ENCODE data around the gene PSTPIP1. TPM values are rescaled to one million over a fixed set of nuclear protein-coding genes. Genes with fewer than 3 reads are reported as not detected.

PSTPIP1 gene
- total RNA-seq, 2 experiments from 2014 or later, result 1.5 to 27.4 TPM

DNA sequence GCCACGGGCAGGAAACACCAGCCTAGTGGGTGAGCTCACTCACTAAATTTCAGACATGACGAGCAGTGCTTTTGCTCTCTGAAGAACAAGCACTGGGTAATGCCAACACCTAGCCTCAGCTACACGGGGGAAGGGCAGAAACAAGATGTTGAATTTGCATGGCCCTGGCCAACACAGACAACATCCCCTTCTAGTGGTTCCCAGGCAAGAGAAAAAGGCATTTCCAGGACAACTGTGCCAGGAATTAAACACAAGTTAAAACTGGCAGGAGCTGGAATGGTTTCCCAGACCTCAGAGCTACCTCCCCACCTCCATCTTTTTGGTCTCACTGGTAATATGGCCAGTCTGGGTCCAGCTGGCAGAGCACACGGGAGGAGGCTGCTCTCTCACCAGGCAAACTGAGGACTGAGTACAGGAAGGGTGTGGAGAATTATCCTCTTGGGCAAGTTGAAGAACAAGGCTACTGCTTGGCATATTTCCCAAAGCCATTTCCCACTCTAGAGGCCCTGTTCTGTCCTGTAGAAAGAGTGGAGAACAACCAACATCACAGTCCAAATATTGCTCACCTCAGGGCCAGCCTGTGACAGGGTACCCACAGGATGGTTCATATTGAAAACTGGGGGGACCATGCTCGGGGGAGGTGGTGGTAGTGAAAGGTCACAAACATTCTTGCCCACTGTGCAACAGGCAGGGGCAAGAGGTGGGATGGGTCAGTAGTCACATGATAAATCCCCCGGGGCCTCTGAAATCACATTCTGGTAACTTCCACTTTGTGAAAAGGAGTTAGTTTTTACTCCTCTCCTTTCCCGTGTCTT is 49.5 kb downstream of the PSTPIP1 start:
- H3K9me3 ChIP-seq (ENCODE audit: low read length), result no peaks in the 10 kb centered on the region
- no peaks in the 10 kb centered on the region for H3K79me2 ChIP-seq (ENCODE audit: insufficient read depth, low read depth, low read length)
- intact Hi-C loops (cut with micrococcal nuclease; ENCODE audit: unreplicated experiment), result no loop called here
- ChIA-PET POLR2A (interaction anchor here (1.3 kb wide), 1 partner anchor 10 kb away, joined by 3 read pairs; no protein-coding TSS in a partner anchor), CTCF (ENCODE audit: unreplicated experiment) (no interaction called here)
- H2AFZ ChIP-seq (ENCODE audit: low read length), result no peak overlapping the region
- no peaks in the 10 kb centered on the region for H3K9me2 ChIP-seq (ENCODE audit: insufficient read depth, low read length)
- no peak overlapping the region for H3K4me2 ChIP-seq (ENCODE audit: low read length)
- no peak overlapping the region for H3K27ac ChIP-seq (ENCODE audit: low read depth, low read length, poor library complexity, severe bottlenecking)
- no peaks in the 10 kb centered on the region for H3K4me1 ChIP-seq (ENCODE audit: insufficient read depth, low read length, poor library complexity, severe bottlenecking)
- DNase-seq (ENCODE audit: low spot score), result no peak
- BruUV-seq (replicated peaks), result no TSS peak
- H3K36me3 ChIP-seq (ENCODE audit: insufficient read depth, low read length), result peaks cover 10% of the 10 kb centered on the region
- no peaks in the 10 kb centered on the region for H4K20me1 ChIP-seq (ENCODE audit: insufficient read depth, low read length)
- no peak overlapping the region for H3K4me3 ChIP-seq (ENCODE audit: low read depth, low read length, poor library complexity, severe bottlenecking)
- no peak for TF ChIP-seq CTCF (conservative IDR thresholded peaks at IDR 0.05; ENCODE audit: low read length)
- no peak for TF ChIP-seq EZH2phosphoT487 (IDR thresholded peaks at IDR 0.05; ENCODE audit: borderline replicate concordance, low read depth, low read length)

DNA sequence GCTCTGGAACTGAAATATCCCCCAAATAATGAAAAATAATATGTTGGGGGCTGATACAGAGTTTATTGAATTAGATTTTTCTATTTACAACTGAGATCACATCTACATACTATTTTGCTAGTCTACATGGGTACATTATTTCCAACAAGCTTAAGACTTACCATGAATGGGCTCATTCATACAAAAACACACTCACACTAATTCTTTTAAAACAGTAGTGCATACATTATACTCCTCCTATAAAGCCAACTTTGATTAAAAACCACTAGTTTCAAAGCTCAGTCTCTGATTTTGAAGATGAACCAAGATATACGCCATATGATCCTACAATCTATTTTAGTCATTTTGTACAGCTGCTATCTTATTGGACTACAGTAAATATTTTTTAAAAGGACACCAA is 51.1 kb downstream of the PSTPIP1 start:
- H3K4me1 ChIP-seq (ENCODE audit: insufficient read depth, low read length, poor library complexity, severe bottlenecking), result no peaks in the 10 kb centered on the region
- CTCF ChIA-PET (ENCODE audit: unreplicated experiment), result no interaction called here
- no peaks in the 10 kb centered on the region for H3K9me3 ChIP-seq (ENCODE audit: low read length)
- POLR2A ChIA-PET, result interaction anchor here (0.5 to 1.3 kb wide), 3 partner anchors 9 to 47 kb away, joined by 3 to 4 read pairs (median 3); no protein-coding TSS in a partner anchor
- TF ChIP-seq CTCF (conservative IDR thresholded peaks at IDR 0.05; ENCODE audit: low read length) (no peak), EZH2phosphoT487 (IDR thresholded peaks at IDR 0.05; ENCODE audit: borderline replicate concordance, low read depth, low read length) (no peak)
- H3K27ac ChIP-seq (ENCODE audit: low read depth, low read length, poor library complexity, severe bottlenecking), result no peak overlapping the region
- peaks cover 10% of the 10 kb centered on the region for H3K36me3 ChIP-seq (ENCODE audit: insufficient read depth, low read length)
- no peaks in the 10 kb centered on the region for H4K20me1 ChIP-seq (ENCODE audit: insufficient read depth, low read length)
- H3K4me3 ChIP-seq (ENCODE audit: low read depth, low read length, poor library complexity, severe bottlenecking), result no peak overlapping the region
- no peaks in the 10 kb centered on the region for H3K9me2 ChIP-seq (ENCODE audit: insufficient read depth, low read length)
- BruUV-seq (replicated peaks), result no TSS peak
- no peak for DNase-seq (ENCODE audit: low spot score)
- H3K79me2 ChIP-seq (ENCODE audit: insufficient read depth, low read depth, low read length), result no peaks in the 10 kb centered on the region
- intact Hi-C loops (cut with micrococcal nuclease; ENCODE audit: unreplicated experiment), result no loop called here
- H2AFZ ChIP-seq (ENCODE audit: low read length), result no peak overlapping the region
- H3K4me2 ChIP-seq (ENCODE audit: low read length), result no peak overlapping the region

Data from OCI-LY7 (cell line).